Lung (tissue), 12 donors: Measurements from ENCODE around the gene PGRMC2. TPM values are rescaled to one million over a fixed set of nuclear protein-coding genes. Genes with fewer than 3 reads are reported as not detected.
"Not testable (repeated sequence)": the region's sequence is repeated elsewhere in the genome, so short reads cannot be mapped to it uniquely, and the experiment has no call there.

ENCODE experiments used
- ATAC-seq: fragments of 200-7000 bp; cut with Tn5 transposase; one replicate; pipeline ENCODE4 v1.9.1; 2020; ENCODE audit warnings: moderate number of reproducible peaks; ENCODE audit not compliant: insufficient read depth, low FRiP score
- DNase-seq, 3 donors: peaks; one replicate each; pipeline ENCODE4 v3.0.0-alpha.2; 2013 to 2017
- H3K27ac ChIP-seq, 2 donors: one replicate each; pipeline ENCODE4 v1.5.1; 2013; ENCODE audit warnings: mild to moderate bottlenecking in 2 of 2, moderate library complexity in 2 of 2, control low read depth in 1 of 2, inconsistent platforms in 1 of 2, low read depth in 1 of 2, low read length in 1 of 2
- H3K27me3 ChIP-seq, 3 donors: one replicate each; pipeline ENCODE4 v1.5.1; 2013; ENCODE audit warnings: low read length in 2 of 3; ENCODE audit not compliant: control insufficient read depth in 3 of 3, insufficient read depth in 3 of 3
- H3K36me3 ChIP-seq, 4 donors: one replicate each; pipeline ENCODE4 v1.5.1; 2013; ENCODE audit warnings: low read length in 4 of 4, mild to moderate bottlenecking in 1 of 4, moderate library complexity in 1 of 4; ENCODE audit not compliant: control insufficient read depth in 4 of 4, insufficient read depth in 4 of 4
- H3K4me1 ChIP-seq, 5 donors: one replicate each; pipeline ENCODE4 v1.5.1; 2013; ENCODE audit warnings: low read length in 5 of 5, mild to moderate bottlenecking in 2 of 5, moderate library complexity in 1 of 5; ENCODE audit not compliant: control insufficient read depth in 5 of 5, insufficient read depth in 5 of 5
- H3K4me3 ChIP-seq: one replicate; pipeline ENCODE4 v1.5.1; 2013; ENCODE audit warnings: mild to moderate bottlenecking, control low read depth, moderate library complexity
- H3K9ac ChIP-seq, 2 donors: one replicate each; pipeline ENCODE4 v1.5.1; 2013; ENCODE audit warnings: low read length in 2 of 2, control low read depth in 1 of 2; ENCODE audit not compliant: insufficient read depth in 1 of 2
- H3K9me3 ChIP-seq, 4 donors: one replicate each; pipeline ENCODE4 v1.5.1; 2013; ENCODE audit warnings: low read length in 3 of 4, mild to moderate bottlenecking in 1 of 4, moderate library complexity in 1 of 4; ENCODE audit not compliant: control insufficient read depth in 4 of 4, insufficient read depth in 3 of 4
- WGBS, 2 donors: extraction: QIAGEN DNeasy Blood & Tissue Kit; methylation state at CpG; one replicate each; pipeline ENCODE4 v1.1.7; 2013; 5-methylcytosine and 5-hydroxymethylcytosine counted together
- polyA plus RNA-seq, 2 donors: library from polyadenylated mRNA; stranded (reverse); fragments of 200-250 nt; gene quantifications; one replicate each; pipeline ENCODE4 v1.2.1, GENCODE V29; 2013
- total RNA-seq, 2 donors: library from RNA; depleted of rRNA in 1 of 2; stranded (reverse); fragments of >200 nt in 1 of 2; gene quantifications; one replicate each; pipeline ENCODE4 v1.2.1, GENCODE V29; 2014 to 2021
- TF ChIP-seq, protein P1 (sequence below): IDR thresholded peaks from 2 replicates; pipeline ENCODE4 v1.5.1; 2012; ENCODE audit warnings: mild to moderate bottlenecking; ENCODE audit errors: control extremely low read depth, extremely low read depth
- donor health status: control.
- donor health status: control.
- donor health status: Bipolar disorder and iron deficiency.
- donor health status: healthy.
- donor health status: DM: yes; HTN: yes; CAD: no.

PGRMC2 gene
- total and polyA plus RNA-seq, 4 donors = 25.8 to 71.6 (median 35.3) TPM

DNA sequence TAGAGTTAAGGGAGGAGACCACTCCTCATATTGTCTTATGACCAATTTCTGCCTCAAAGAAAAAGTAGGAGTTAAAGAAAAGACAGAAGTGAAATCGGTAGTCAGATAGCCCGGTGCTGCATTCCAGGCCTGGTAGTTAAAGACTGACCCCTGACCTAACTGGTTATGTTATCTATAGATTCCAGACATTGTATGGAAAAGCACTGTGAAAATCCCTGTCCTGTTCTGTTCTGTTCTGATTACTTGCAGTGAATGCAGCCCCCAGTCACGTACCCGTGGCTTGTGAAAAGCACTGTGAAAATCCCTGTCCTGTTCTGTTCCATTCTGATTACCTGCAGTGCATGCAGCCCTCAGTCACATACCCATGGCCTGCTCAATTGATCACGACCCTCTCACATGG is 27.7 kb downstream of the PGRMC2 start:
- H3K4me3 ChIP-seq, ATAC-seq: not testable (repeated sequence)
- 68 to 71% methylated on average over 5 of the region's 5 CpGs for WGBS, 2 donors

DNA sequence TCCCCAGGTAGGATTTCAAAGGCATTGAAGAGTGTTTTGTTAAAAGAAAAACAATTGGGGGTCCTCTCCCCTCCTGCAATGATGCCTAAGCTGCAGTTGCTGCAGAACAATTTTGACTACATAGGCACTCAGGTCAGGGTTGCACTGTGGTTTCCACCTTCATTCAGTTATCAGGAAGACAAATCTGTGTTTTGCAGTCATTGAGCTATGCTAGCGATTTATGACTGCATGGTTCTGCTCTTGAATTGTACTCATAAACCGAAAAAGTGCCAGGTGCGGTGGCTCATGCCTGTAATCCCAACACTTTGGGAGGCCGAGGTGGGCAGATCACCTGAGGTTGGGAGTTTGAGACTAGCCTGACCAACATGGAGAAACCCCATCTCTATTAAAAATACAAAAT is 29.4 kb downstream of the PGRMC2 start:
- not testable (repeated sequence) for ATAC-seq, H3K4me3 ChIP-seq, H3K27me3 ChIP-seq, DNase-seq, H3K4me1 ChIP-seq, H3K36me3 ChIP-seq, H3K27ac ChIP-seq, H3K9me3 ChIP-seq, H3K9ac ChIP-seq
- WGBS, 2 donors = 84 to 86% methylated on average over 4 of the region's 4 CpGs

More for the DNA sequence above, 27.7 kb downstream of the PGRMC2 start:
- not testable (repeated sequence) for H3K36me3 ChIP-seq, H3K4me1 ChIP-seq, H3K27me3 ChIP-seq, H3K9me3 ChIP-seq, H3K27ac ChIP-seq, DNase-seq, H3K9ac ChIP-seq

DNA sequence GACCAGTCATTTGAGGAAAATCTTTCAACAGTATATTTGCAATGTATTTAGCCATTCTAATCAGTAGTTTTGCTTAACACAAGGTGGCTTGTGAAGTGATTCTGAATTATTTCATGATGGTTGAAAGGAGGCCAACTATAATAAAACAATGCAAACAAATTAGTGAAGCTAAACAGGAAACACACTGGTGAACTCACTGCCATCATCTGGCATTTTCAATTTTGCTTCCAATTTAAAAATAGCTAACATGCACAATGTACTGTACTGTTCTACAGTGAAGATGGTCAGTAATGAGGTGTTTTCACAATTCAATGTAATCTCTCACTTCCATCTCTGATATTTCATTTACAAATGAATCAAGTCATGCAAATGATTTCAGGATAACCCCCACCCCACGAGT is 31.1 kb downstream of the PGRMC2 start:
- ATAC-seq = no peak
- Histone ChIP-seq H3K27me3 (no peaks in the 10 kb centered on the region), H3K4me1 (no peaks in the 10 kb centered on the region), H3K9ac (no peak overlapping the region), H3K4me3 (no peak overlapping the region), H3K27ac (no peak overlapping the region), H3K9me3 (peaks cover 0 to 2% (median 0%) of the 10 kb centered on the region in 4 donors), H3K36me3 (no peaks in the 10 kb centered on the region)
- TF ChIP-seq, protein P1, sequence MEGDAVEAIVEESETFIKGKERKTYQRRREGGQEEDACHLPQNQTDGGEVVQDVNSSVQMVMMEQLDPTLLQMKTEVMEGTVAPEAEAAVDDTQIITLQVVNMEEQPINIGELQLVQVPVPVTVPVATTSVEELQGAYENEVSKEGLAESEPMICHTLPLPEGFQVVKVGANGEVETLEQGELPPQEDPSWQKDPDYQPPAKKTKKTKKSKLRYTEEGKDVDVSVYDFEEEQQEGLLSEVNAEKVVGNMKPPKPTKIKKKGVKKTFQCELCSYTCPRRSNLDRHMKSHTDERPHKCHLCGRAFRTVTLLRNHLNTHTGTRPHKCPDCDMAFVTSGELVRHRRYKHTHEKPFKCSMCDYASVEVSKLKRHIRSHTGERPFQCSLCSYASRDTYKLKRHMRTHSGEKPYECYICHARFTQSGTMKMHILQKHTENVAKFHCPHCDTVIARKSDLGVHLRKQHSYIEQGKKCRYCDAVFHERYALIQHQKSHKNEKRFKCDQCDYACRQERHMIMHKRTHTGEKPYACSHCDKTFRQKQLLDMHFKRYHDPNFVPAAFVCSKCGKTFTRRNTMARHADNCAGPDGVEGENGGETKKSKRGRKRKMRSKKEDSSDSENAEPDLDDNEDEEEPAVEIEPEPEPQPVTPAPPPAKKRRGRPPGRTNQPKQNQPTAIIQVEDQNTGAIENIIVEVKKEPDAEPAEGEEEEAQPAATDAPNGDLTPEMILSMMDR = no peak
- peak in 2 of 3 donors; percentile 26 to 48 for DNase-seq
- 38 to 49% methylated on average over 1 of the region's 1 CpG for WGBS, 2 donors

DNA sequence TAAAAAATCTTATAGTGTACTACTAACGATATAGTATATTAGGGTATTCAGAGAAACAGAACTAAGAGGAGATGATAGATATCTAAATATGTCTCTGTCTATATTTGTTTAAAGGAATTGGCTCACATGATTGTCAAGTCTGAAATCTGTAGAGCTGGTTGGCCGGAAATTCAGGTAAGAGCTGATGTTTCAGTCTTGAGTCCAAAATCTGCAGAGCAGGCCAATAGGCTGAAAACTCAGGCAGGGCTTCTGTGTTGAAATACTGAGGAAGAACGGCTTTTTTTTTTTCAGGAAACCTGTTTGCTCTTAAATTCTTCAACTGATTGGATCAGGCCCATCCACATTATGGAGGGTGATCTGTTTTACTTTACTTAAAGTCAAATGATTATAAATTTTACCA is 31.7 kb downstream of the PGRMC2 start:
- Histone ChIP-seq H3K27ac (no peak overlapping the region), H3K9me3 (peaks cover 0 to 2% (median 0%) of the 10 kb centered on the region in 4 donors), H3K4me3 (no peak overlapping the region), H3K36me3 (no peaks in the 10 kb centered on the region), H3K4me1 (no peaks in the 10 kb centered on the region), H3K27me3 (no peaks in the 10 kb centered on the region), H3K9ac (no peak overlapping the region)
- WGBS, 2 donors = 91 to 93% methylated on average over 3 of the region's 3 CpGs
- TF ChIP-seq, protein P1 = no peak
- no peak for DNase-seq
- no peak for ATAC-seq
